HG03066 (cell line): ENCODE measurements around the gene NUBP2.

Experiments
- ATAC-seq: cut with Tn5 transposase; IDR thresholded peaks from one replicate; pipeline ENCODE4 v1.9.1; 2021; ENCODE audit warnings: low read depth; ENCODE audit not compliant: unreplicated experiment

Gene NUBP2

GRCh38 chr16:1822801-1823200 lies 40.0 kb downstream of the NUBP2 start:
- no peak for ATAC-seq

- ATAC-seq: no peak
Observed at GRCh38 chr16:1823821-1824220, 41.1 kb downstream of the NUBP2 start.

GRCh38 chr16:1825381-1825863 lies 42.7 kb downstream of the NUBP2 start:
- no peak for ATAC-seq

GRCh38 chr16:1825864-1826690 lies 43.3 kb downstream of the NUBP2 start:
- peak; percentile 54 for ATAC-seq

- ATAC-seq: peak; percentile 85
Observed at GRCh38 chr16:1826691-1827573, 44.2 kb downstream of the NUBP2 start, which contains the start of the genes FAHD1 and HAGH. TSS of gene FAHD1 (plus strand) at chr16:1827206. CDS start at chr16:1827239, 33 bp downstream. TSS of gene HAGH (minus strand) at chr16:1826825. CDS start at chr16:1826787, 38 bp downstream.

GRCh38 chr16:1828645-1829410 lies 46.1 kb downstream of the NUBP2 start:
- no peak for ATAC-seq

GRCh38 chr16:1830213-1830612 lies 47.5 kb downstream of the NUBP2 start:
- ATAC-seq: no peak

GRCh38 chr16:1831186-1832075 lies 48.7 kb downstream of the NUBP2 start:
- no peak for ATAC-seq

GRCh38 chr16:1832838-1833454 lies 50.2 kb downstream of the NUBP2 start:
- ATAC-seq: no peak

- ATAC-seq: no peak
Observed at GRCh38 chr16:1834096-1834495, 51.3 kb downstream of the NUBP2 start.
